HG03045 (cell line): Measurements from ENCODE around the gene YPEL3.
A peak's percentile ranks its signal among the peaks of the same experiment; 100 is the strongest.

Experiments
- ATAC-seq: cut with Tn5 transposase; IDR thresholded peaks from one replicate; pipeline ENCODE4 v1.9.1; 2021; ENCODE audit warnings: mild to moderate bottlenecking, moderate library complexity; ENCODE audit not compliant: unreplicated experiment

The YPEL3 gene

GRCh38 chr16:30053376-30054015 lies 42.5 kb downstream of the YPEL3 start:
- no peak for ATAC-seq

- peak; percentile 65 for ATAC-seq
Observed at GRCh38 chr16:30052671-30053372, 43.2 kb downstream of the YPEL3 start.

DNA sequence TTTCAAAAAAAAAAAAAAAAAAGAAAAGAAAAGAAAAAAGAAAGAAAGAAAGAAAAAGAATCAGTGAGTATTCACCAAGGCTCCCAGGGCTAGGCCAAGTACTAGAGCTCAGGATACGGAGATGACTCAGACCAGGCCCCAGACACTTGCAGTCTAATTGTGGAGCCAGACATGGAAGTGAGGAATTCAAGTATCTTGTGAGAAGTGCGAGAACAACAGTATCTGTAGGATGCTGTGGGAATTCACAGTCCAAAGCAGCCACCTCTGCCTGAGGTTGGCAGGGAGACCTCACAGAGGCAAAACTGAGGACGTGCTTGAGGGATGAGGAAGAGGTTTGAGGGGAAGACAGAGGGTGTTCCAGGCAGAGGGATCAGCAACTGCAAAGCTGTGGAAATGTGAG lies 44.5 kb downstream of the YPEL3 start:
- no peak for ATAC-seq

- no peak for ATAC-seq
Observed at GRCh38 chr16:30049871-30050270, 46.1 kb downstream of the YPEL3 start.

GRCh38 chr16:30046588-30046987 lies 49.4 kb downstream of the YPEL3 start:
- no peak for ATAC-seq

- no peak for ATAC-seq
Observed at GRCh38 chr16:30046178-30046577, 49.8 kb downstream of the YPEL3 start.
